GM12891 (cell line): Measurements from ENCODE around the gene LCE1F.

ENCODE experiments used
- POLR2A ChIP-seq: IDR thresholded peaks from 2 replicates; pipeline ENCODE4 v1.6.1; 2011; ENCODE audit warnings: low read depth, low read length, control low read depth
- POLR2AphosphoS5 ChIP-seq: IDR thresholded peaks from 2 replicates; pipeline ENCODE4 v1.6.1; 2011; ENCODE audit warnings: low read depth, low read length, control low read depth
- SPI1 ChIP-seq: IDR thresholded peaks from 2 replicates; pipeline ENCODE4 v1.6.1; 2011; ENCODE audit warnings: low read depth, low read length, control low read depth
- TAF1 ChIP-seq: IDR thresholded peaks from 2 replicates; pipeline ENCODE4 v1.6.1; 2011; ENCODE audit warnings: low read depth, low read length, control low read depth

- no peak for TF ChIP-seq POLR2AphosphoS5
- TF ChIP-seq POLR2A = no peak
- no peak for TF ChIP-seq TAF1
- no peak for TF ChIP-seq SPI1
Measured at GRCh38 chr1:152735648-152736047, 39.3 kb upstream of the LCE1F start.
